PFSK-1 (cell line): ENCODE measurements around the gene RPTOR.

ENCODE experiments used
- FOXP2 ChIP-seq: optimal IDR thresholded peaks from 2 replicates; pipeline ENCODE3; 2011; ENCODE audit warnings: borderline replicate concordance, control low read depth, inconsistent platforms; ENCODE audit not compliant: insufficient read depth; ENCODE audit errors: extremely low read length, extremely low read depth
- POLR2AphosphoS5 ChIP-seq: IDR thresholded peaks from 2 replicates; pipeline ENCODE4 v1.6.1; 2012; ENCODE audit warnings: low read depth, mild to moderate bottlenecking, control low read depth, low read length, moderate library complexity
- SIN3A ChIP-seq: IDR thresholded peaks from 2 replicates; pipeline ENCODE4 v1.6.1; 2012; ENCODE audit warnings: mild to moderate bottlenecking, low read length, moderate library complexity, borderline replicate concordance; ENCODE audit not compliant: insufficient read depth
- TAF1 ChIP-seq: IDR thresholded peaks from 2 replicates; pipeline ENCODE4 v1.6.1; 2012; ENCODE audit warnings: low read length, control low read depth, borderline replicate concordance; ENCODE audit not compliant: insufficient read depth
- TF ChIP-seq, protein P1 (sequence below), 2 experiments: IDR thresholded peaks; 2 replicates each; pipeline versions ENCODE4 v1.6.1 to v1.8.0; 2011 to 2012; ENCODE audit warnings: low read depth in 2 of 2, low read length in 2 of 2, control low read depth in 1 of 2, inconsistent platforms in 1 of 2, mild to moderate bottlenecking in 1 of 2, moderate library complexity in 1 of 2; ENCODE audit not compliant: insufficient read depth in 1 of 2

The RPTOR gene

GRCh38 chr17:80992948-80993624 is 448.4 kb downstream of the RPTOR start:
- TF ChIP-seq FOXP2: no peak
- TF ChIP-seq TAF1: no peak
- no peak for TF ChIP-seq SIN3A
- no peak for TF ChIP-seq POLR2AphosphoS5
- TF ChIP-seq, protein P1, sequence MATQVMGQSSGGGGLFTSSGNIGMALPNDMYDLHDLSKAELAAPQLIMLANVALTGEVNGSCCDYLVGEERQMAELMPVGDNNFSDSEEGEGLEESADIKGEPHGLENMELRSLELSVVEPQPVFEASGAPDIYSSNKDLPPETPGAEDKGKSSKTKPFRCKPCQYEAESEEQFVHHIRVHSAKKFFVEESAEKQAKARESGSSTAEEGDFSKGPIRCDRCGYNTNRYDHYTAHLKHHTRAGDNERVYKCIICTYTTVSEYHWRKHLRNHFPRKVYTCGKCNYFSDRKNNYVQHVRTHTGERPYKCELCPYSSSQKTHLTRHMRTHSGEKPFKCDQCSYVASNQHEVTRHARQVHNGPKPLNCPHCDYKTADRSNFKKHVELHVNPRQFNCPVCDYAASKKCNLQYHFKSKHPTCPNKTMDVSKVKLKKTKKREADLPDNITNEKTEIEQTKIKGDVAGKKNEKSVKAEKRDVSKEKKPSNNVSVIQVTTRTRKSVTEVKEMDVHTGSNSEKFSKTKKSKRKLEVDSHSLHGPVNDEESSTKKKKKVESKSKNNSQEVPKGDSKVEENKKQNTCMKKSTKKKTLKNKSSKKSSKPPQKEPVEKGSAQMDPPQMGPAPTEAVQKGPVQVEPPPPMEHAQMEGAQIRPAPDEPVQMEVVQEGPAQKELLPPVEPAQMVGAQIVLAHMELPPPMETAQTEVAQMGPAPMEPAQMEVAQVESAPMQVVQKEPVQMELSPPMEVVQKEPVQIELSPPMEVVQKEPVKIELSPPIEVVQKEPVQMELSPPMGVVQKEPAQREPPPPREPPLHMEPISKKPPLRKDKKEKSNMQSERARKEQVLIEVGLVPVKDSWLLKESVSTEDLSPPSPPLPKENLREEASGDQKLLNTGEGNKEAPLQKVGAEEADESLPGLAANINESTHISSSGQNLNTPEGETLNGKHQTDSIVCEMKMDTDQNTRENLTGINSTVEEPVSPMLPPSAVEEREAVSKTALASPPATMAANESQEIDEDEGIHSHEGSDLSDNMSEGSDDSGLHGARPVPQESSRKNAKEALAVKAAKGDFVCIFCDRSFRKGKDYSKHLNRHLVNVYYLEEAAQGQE (IDR thresholded peaks at IDR 0.05; ENCODE audit: insufficient read depth in 1 of 2, low read depth in 2 of 2, low read length in 2 of 2): no peak

GRCh38 chr17:80995131-80995530 is 450.5 kb downstream of the RPTOR start:
- TF ChIP-seq FOXP2 (no peak), SIN3A (no peak), TAF1 (no peak), POLR2AphosphoS5 (no peak)
- TF ChIP-seq, protein P1 (IDR thresholded peaks at IDR 0.05; ENCODE audit: insufficient read depth in 1 of 2, low read depth in 2 of 2, low read length in 2 of 2): no peak

DNA sequence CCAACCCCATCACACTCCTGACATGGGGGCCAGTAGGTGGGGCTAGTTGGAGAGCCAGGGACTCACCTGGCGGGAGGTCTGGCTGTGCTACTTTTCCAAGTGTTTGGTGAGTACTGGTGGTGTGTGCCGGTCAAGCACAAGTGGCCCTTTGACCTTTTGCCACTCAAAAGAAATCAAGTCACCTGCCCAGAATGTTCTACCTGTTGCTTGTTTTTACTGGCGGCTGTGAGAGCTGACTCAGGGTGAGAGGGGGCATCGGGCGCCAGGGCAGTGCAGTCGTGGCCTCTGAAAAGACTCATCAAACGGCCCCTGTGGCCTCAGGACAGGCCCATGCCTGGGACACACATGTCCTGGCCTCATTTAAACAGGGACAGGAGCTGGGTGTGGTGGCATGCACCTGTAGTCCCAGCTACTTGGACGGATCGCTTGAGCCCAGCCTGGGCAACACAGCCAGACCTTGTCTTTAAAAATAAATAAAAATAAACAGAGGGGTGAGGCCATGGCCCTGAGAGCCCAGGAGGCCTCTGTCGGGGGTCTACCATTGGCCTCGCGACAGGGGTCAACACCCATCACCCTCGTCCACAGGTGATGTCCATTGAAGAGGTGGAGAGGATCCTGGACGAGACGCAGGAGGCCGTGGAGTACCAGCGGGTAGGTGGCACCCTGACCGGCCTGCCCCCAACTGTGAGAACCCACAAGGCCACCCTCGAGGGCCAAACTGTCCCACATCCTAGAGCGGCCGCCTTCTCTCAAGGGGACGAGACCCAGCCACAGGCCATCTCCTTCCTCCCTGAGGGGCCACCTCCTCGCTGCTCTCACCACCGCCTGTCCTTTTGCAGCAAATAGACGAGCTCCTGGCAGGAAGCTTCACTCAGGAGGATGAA is 452.0 kb downstream of the RPTOR start:
- TF ChIP-seq POLR2AphosphoS5: no peak
- TF ChIP-seq SIN3A: no peak
- no peak for TF ChIP-seq FOXP2
- TF ChIP-seq, protein P1 (IDR thresholded peaks at IDR 0.05; ENCODE audit: insufficient read depth in 1 of 2, low read depth in 2 of 2, low read length in 2 of 2): no peak
- no peak for TF ChIP-seq TAF1

- TF ChIP-seq TAF1 (no peak), FOXP2 (no peak), SIN3A (no peak), POLR2AphosphoS5 (no peak)
- TF ChIP-seq, protein P1 (IDR thresholded peaks at IDR 0.05; ENCODE audit: insufficient read depth in 1 of 2, low read depth in 2 of 2, low read length in 2 of 2): no peak
These were observed 452.9 kb downstream of the RPTOR start for GRCh38 chr17:80997424-80998117.
